GM18517 (cell line): ENCODE results near the gene THSD4.
"Not testable (repeated sequence)": the region's sequence is repeated elsewhere in the genome, so short reads cannot be mapped to it uniquely, and the experiment has no call there.

ENCODE experiments used
- ATAC-seq: cut with Tn5 transposase; IDR thresholded peaks from one replicate; pipeline ENCODE4 v1.9.1; 2021; ENCODE audit warnings: mild to moderate bottlenecking, moderate library complexity; ENCODE audit not compliant: unreplicated experiment

THSD4 gene

DNA sequence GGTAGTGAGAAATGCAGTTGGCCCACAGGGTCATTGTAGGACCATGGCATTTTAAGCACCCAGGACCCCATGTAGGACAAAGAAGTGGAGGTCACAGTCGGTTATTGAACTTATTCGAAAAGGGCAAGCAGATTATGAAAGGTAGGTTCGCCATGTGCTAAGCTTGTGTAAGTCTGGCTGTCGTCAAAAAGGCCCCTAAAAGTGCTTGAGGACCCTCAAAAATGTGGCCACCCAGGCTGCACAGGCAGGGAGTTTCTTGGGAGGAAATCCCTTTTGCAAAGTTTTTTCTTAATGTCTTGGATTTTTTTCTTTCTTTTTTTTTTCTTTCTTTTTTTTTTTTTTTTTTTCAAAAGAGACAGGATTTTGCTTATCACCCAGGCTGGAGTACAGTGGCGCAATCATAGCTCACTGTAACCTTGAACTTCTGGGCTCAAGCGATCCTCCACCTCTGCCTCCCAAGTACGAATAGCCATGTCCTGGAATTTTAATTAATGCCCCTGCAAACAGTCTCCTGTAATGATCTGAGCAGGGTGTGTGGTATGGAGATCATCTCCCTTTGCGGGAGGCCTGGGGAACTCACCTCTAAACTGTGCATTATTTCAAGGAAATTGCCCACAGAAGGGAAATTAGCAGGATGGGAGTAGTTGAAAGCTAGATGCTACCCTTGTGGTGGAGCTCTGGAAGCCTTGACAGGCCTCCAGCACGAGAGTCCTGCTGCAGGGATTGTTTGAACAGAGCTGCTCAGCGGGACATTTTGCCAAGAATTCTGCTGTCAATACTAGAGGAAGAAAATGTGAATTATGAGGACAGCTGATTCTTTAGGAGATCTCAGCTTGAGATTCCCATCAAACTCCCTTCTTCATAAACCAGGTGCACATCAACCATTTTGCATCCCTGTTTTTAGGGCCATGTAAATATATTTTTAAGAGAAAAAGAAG, 28.4 kb downstream of the THSD4 start:
- ATAC-seq: no peak

GRCh38 chr15:71145648-71146047, 30.4 kb downstream of the THSD4 start:
- no peak for ATAC-seq

GRCh38 chr15:71146580-71146982, 31.3 kb downstream of the THSD4 start:
- ATAC-seq: no peak

GRCh38 chr15:71148048-71148447, 32.8 kb downstream of the THSD4 start:
- ATAC-seq: no peak

GRCh38 chr15:71149646-71150557, 34.6 kb downstream of the THSD4 start:
- no peak for ATAC-seq

- no peak for ATAC-seq
Observed at GRCh38 chr15:71151081-71151480, 35.8 kb downstream of the THSD4 start.

DNA sequence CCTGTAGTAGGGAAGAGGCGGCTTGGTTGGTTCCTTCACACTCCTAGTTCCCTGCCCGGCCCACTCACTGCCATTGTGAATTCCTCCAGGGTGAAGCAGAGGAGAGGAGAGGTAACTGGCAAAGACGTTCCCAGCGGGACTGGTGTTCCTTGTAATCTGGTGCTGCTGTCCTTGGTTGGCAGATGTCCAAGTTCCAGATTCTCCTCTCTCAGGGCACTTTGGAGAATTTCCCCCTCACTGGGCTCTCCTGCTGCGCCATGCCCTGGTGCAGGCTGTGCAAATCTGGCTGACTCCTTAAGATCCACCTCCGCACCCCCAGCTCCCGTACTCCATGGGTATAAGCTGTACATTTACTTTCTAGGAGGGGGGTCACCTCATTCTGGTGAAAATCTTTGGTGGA, 37.3 kb downstream of the THSD4 start:
- no peak for ATAC-seq

DNA sequence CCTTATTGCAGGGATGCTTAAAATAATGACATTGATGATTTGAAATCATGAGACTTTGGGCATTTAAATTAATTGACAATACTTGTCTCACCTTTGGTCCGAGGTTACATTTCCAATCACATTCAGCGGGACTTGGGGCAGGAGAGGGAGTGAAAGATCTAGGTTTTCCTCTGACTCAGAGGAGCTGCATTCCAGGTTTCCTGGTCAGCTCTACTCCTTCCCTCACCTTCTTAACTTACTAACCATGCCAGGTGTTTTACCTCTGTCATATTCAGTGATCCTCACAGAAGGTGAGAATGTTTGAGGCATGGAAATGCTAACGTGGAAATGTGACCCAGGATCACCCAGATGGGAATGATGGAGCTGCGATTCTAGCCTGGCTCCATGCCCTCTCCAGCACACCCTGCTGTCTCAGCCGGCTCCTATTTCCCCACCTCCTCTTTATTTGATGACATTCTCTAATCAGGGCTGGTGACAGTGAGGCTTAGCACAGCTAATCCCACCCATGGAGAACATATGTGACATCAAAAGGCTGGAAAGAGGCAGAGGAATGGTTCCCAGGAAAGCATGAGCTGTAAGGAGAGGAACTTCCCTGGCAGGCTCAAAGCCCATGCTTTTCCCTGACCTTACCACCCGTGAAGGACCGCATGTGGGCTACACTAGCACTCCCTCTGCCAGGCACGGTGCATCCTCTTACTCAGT, 38.7 kb downstream of the THSD4 start:
- no peak for ATAC-seq

DNA sequence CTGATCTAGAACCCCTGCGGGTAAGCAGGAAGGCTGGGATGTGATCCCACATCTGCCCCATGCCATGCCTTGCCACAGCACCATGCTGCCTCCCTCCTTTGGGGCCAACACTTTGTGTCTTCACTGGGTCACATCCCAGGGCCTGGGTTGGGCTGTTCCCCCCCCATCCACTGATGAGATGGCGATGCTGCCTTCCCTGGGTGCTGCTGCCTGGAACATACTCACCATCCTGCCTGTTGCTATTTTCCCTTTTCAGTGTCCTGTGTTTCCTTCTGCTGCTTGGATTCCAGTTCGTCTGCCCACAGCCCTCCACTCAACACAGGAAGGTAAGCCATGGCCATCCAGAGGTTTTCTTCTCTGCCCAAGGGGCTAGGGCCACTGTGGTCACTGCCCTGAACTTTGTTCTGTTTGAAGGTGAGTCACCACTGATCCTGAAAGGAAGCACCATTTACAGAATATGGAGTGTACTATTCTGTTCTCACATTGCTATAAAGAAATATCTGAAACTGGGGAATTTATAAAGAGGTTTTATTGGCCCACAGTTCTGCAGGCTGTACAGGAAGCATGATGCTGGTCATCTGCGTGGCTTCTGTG, 39.4 kb downstream of the THSD4 start:
- ATAC-seq: no peak

DNA sequence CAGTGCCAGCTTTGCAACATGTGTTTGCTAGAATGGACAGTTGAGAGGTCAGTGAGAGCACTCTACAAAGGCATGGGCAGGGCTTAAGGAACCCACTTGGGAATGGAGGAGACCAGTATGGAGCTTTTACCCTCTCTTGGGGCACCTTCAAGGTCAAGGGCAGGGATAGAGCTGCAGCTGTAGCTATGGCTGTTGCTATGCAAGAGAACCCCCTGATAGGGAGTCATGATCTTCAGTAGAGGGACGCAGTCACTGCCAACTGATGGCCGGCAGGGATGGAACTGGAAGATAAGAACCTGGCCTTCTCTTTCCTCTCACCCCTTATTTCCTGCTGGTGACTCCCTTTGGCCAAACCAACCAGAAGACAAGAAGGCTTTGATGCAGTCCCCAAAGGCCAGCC, 40.3 kb downstream of the THSD4 start:
- ATAC-seq: no peak

DNA sequence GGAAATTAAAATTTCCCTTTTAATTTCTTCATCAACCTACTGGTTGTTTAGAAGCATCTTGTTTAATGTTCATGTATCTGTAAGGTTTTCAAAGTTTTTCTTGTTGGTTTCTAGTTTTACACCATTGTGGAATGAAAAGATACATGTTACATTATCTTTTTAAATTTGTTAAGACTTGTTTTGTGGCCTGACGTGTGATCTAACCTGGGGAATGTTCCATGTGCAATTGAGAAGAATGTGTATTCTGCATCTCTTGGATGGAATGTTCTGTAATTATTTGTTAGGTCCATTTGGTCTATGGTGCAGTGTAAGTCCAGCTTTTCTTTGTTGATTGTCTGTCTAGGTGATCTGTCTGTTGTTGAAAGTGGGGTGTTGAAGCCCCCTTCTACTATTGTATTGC, 45.7 kb downstream of the THSD4 start:
- ATAC-seq: no peak

GRCh38 chr15:71162309-71162708, 47.0 kb downstream of the THSD4 start:
- no peak for ATAC-seq

DNA sequence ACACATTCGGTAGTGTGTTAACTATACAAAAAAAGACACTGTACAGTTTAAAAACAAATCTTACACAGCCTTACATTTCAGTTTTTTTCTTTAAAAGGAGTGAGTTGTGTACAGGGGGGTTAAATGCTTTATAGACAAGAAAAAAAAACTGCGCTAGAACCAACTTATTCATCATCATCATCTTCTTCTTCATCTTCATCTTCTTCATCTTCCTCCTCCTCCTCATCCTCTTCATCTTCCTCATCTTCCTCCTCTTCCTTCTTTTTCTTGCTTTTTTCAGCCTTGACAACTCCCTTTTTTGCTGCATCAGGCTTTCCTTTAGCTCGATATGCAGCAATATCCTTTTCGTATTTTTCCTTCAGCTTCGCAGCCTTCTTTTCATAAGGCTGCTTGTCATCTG, 49.3 kb downstream of the THSD4 start:
- not testable (repeated sequence) for ATAC-seq

- no peak for ATAC-seq
Observed at GRCh38 chr15:71167445-71168165, 52.3 kb downstream of the THSD4 start.

GRCh38 chr15:71168166-71168834, 53.0 kb downstream of the THSD4 start:
- ATAC-seq: no peak

GRCh38 chr15:71170163-71170562, 54.9 kb downstream of the THSD4 start:
- ATAC-seq: no peak

DNA sequence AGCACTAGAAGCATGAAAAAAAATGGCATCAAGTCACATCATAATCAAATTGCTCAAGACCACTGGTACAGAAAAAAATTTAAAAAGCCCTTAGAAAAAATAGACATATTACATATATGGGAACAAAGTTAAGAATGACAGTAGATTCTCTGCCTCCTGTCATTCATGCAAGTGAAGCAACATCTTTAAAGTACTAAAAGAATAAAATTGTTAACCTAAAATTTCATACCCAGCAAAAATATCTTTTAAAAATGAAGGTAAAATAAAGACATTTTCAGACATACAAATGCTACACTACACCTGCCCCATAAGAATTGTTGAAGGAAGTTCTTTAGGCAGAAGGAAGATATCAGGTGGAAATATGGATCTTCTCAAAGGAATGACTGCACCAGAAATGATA, 55.9 kb downstream of the THSD4 start:
- ATAC-seq: no peak

DNA sequence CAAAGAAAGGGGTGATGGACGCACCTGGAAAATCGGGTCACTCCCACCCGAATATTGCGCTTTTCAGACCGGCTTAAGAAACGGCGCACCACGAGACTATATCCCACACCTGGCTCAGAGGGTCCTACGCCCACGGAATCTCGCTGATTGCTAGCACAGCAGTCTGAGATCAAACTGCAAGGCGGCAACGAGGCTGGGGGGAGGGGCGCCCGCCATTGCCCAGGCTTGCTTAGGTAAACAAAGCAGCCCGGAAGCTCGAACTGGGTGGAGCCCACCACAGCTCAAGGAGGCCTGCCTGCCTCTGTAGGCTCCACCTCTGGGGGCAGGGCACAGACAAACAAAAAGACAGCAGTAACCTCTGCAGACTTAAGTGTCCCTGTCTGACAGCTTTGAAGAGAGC, 59.1 kb downstream of the THSD4 start:
- ATAC-seq: not testable (repeated sequence)

GRCh38 chr15:71180986-71181853, 65.9 kb downstream of the THSD4 start:
- no peak for ATAC-seq
